H1 (cell line): Measurements from ENCODE around the gene PRSS48. TPM values are rescaled to one million over a fixed set of nuclear protein-coding genes. Genes with fewer than 3 reads are reported as not detected.

Source experiments
- CBX5 ChIP-seq: fragments of 300-800, 300-1000 bp; sonication (generic); IDR thresholded peaks from 2 replicates; pipeline ENCODE4 v1.7.1; 2016; ENCODE audit warnings: antibody characterized with exemption, low read length, low read depth
- EGR1 ChIP-seq: IDR thresholded peaks from 2 replicates; pipeline ENCODE4 v1.6.1; 2011; ENCODE audit warnings: low read depth, low read length, borderline replicate concordance
- KDM5A ChIP-seq: fragments of 200-600 bp; IDR thresholded peaks from 2 replicates; pipeline ENCODE4 v1.7.1; 2012; ENCODE audit warnings: mild to moderate bottlenecking, low read length, inconsistent platforms, mixed read lengths
- PHF8 ChIP-seq: fragments of 200-600 bp; sonication (generic); conservative IDR thresholded peaks from 2 replicates; pipeline ENCODE4 v1.7.1; 2012; ENCODE audit warnings: low read depth, mild to moderate bottlenecking, inconsistent platforms, low read length, moderate library complexity
- RAD21 ChIP-seq, 2 experiments: IDR thresholded peaks in 1 of 2; conservative IDR thresholded peaks in 1 of 2; 2 replicates each; pipeline ENCODE4 v1.6.1; 2011; ENCODE audit warnings: low read depth in 2 of 2, low read length in 2 of 2, improper control_type of control experiment in 1 of 2, inconsistent platforms in 1 of 2, mild to moderate bottlenecking in 1 of 2, moderate library complexity in 1 of 2
- TAF7 ChIP-seq: optimal IDR thresholded peaks from 2 replicates; pipeline ENCODE3; 2011; ENCODE audit warnings: low read depth, mild to moderate bottlenecking, inconsistent platforms, low read length, moderate library complexity, borderline replicate concordance
- TBP ChIP-seq: IDR thresholded peaks from 2 replicates; pipeline ENCODE4 v1.6.1; 2011; ENCODE audit warnings: low read depth, low read length, improper control_type of control experiment
- polyA plus RNA-seq, 7 experiments: library from polyadenylated mRNA; depleted of rRNA in 3 of 7; stranded (reverse) in 5 of 7; unstranded in 2 of 7; fragments of >200 nt in 5 of 7; fragments of 200-250 nt in 2 of 7; gene quantifications; 1 replicate in 5 of 7; 2 replicates in 1 of 7; 4 replicates in 1 of 7; pipeline versions ENCODE4 v1.2.1 to v1.2.3, GENCODE V29; 2011 to 2013; ENCODE audit warnings: missing spikeins in 2 of 7, mixed read lengths in 2 of 7
- total RNA-seq: library from RNA; stranded (reverse); fragmentation: NEBNext Ultra II Directional; extraction: Animal tissue kit (Norgen Biotek cat#: 25700); gene quantifications from 2 replicates; pipeline ENCODE4 v1.2.1, GENCODE V29; 2021
- TF ChIP-seq, protein P1 (sequence below): IDR thresholded peaks from 2 replicates; pipeline ENCODE4 v1.6.1; 2012; ENCODE audit warnings: inconsistent platforms

PRSS48 gene
- total and polyA plus RNA-seq, 2 of the 8 experiments (the other 6 are each of a cell fraction or from before 2014, with no cell fraction given), result not detected

DNA sequence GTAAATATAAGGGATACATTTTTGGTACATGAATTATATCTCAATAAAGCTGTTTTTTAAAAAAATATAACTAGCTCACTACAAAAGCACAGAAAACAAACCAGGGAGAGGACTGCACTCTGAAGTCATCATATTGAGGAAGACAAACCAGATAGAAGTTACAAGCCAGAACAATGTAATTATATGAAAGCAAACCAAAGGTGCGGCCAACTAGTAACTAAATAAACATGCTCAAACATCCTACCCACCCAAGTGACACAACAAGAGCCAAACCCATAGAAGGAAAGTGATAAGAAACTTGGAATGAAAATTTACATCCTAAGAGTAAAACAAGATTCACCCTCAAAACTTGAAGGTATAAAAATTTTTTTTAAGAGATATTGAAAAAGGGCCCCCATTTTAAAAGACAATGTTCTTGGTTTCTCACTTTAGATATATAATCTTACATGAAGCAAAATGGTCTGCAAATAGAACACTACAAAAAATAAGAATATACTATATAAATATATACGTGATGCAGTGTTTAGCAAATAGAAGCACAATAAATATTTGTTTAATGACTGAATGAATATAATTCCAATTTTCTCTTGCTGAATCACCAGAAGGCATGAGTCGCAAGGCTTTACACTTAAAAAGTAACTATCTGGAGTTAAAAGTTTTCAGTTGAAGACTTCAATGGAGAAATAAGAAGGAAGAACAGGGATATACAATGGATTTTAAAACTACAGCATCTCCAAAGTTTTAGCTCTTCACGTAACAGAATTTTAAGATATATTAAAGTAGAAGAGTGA, 52.5 kb downstream of the PRSS48 start (continued):
- TF ChIP-seq PHF8 (no peak), TAF7 (no peak), TBP (no peak), EGR1 (no peak), CBX5 (no peak), RAD21 (IDR thresholded peaks at IDR 0.05 in 1 of 2, conservative IDR thresholded peaks at IDR 0.05 in 1 of 2; ENCODE audit: low read depth in 2 of 2, low read length in 2 of 2) (no peak), KDM5A (no peak)
- TF ChIP-seq, protein P1, sequence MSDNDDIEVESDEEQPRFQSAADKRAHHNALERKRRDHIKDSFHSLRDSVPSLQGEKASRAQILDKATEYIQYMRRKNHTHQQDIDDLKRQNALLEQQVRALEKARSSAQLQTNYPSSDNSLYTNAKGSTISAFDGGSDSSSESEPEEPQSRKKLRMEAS, result no peak
